ENCODE data around the gene MYMX. TPM values are rescaled to one million over a fixed set of nuclear protein-coding genes. Genes with fewer than 3 reads are reported as not detected.

The MYMX gene
- total RNA-seq, 1 donor from 2014 or later = not detected

GRCh38 chr6:44169886-44170570 is 46.7 kb upstream of the MYMX start:
- FAIRE-seq = no peak

GRCh38 chr6:44171899-44172546 is 44.7 kb upstream of the MYMX start:
- H3K9me3 ChIP-seq (ENCODE audit: insufficient read depth, low read depth, low read length) = no peaks in the 10 kb centered on the region
- H3K4me1 Mint-ChIP-seq (ENCODE audit: low read depth, unreplicated experiment) = no peaks in the 10 kb centered on the region
- H3K4me1 ChIP-seq (ENCODE audit: insufficient read depth, low read length) = peaks cover 4% of the 10 kb centered on the region
- no peak for DNase-seq (ENCODE audit: low read depth)
- no peaks in the 10 kb centered on the region for H3K79me2 ChIP-seq (ENCODE audit: insufficient read depth, low read length)
- TF ChIP-seq CTCF (IDR thresholded peaks at IDR 0.05; ENCODE audit: insufficient read depth, low read depth, low read length) (no peak), EZH2 (IDR thresholded peaks at IDR 0.05; ENCODE audit: insufficient read depth, low read length) (no peak)
- peaks cover 12% of the 10 kb centered on the region for H3K27me3 ChIP-seq (ENCODE audit: insufficient read depth, low read length)
- H3K36me3 ChIP-seq (ENCODE audit: insufficient read depth, low read length) = no peaks in the 10 kb centered on the region
- no peaks in the 10 kb centered on the region for H3K36me3 Mint-ChIP-seq (ENCODE audit: low read depth, unreplicated experiment)
- no peak overlapping the region for H3K27ac Mint-ChIP-seq (ENCODE audit: unreplicated experiment)
- peaks cover 21% of the 10 kb centered on the region for H3K27me3 Mint-ChIP-seq (ENCODE audit: low read depth, unreplicated experiment)
- H3K9me3 Mint-ChIP-seq (ENCODE audit: unreplicated experiment) = no peaks in the 10 kb centered on the region
- no peak overlapping the region for H3K4me2 ChIP-seq (ENCODE audit: low read length)
- H2AFZ ChIP-seq (ENCODE audit: low read depth, low read length) = no peak overlapping the region
- FAIRE-seq = no peak
- H4K20me1 ChIP-seq (ENCODE audit: insufficient read depth, low read length) = no peaks in the 10 kb centered on the region
- H3K4me3 ChIP-seq (ENCODE audit: insufficient read depth, low read depth, low read length) = no peak overlapping the region
- H3K27ac ChIP-seq (ENCODE audit: low read depth, low read length) = no peak overlapping the region
- H3K9ac ChIP-seq (ENCODE audit: low read length) = no peak overlapping the region
- no peak overlapping the region for H3K4me3 Mint-ChIP-seq (ENCODE audit: unreplicated experiment)

More at GRCh38 chr6:44169886-44170570, 46.7 kb upstream of the MYMX start:
- H3K9ac ChIP-seq (ENCODE audit: low read length) = no peak overlapping the region
- no peak for DNase-seq (ENCODE audit: low read depth)
- H3K4me2 ChIP-seq (ENCODE audit: low read length) = no peak overlapping the region
- H3K27me3 ChIP-seq (ENCODE audit: insufficient read depth, low read length) = peaks cover 16% of the 10 kb centered on the region
- no peak overlapping the region for H3K4me3 ChIP-seq (ENCODE audit: insufficient read depth, low read depth, low read length)
- H3K4me1 ChIP-seq (ENCODE audit: insufficient read depth, low read length) = no peaks in the 10 kb centered on the region
- H4K20me1 ChIP-seq (ENCODE audit: insufficient read depth, low read length) = no peaks in the 10 kb centered on the region
- Mint-ChIP-seq H3K4me3 (ENCODE audit: unreplicated experiment) (no peak overlapping the region), H3K27me3 (ENCODE audit: low read depth, unreplicated experiment) (peaks cover 29% of the 10 kb centered on the region), H3K4me1 (ENCODE audit: low read depth, unreplicated experiment) (peaks cover 8% of the 10 kb centered on the region), H3K36me3 (ENCODE audit: low read depth, unreplicated experiment) (no peaks in the 10 kb centered on the region), H3K9me3 (ENCODE audit: unreplicated experiment) (no peaks in the 10 kb centered on the region), H3K27ac (ENCODE audit: unreplicated experiment) (no peak overlapping the region)
- H3K27ac ChIP-seq (ENCODE audit: low read depth, low read length) = no peak overlapping the region
- no peak for TF ChIP-seq CTCF (IDR thresholded peaks at IDR 0.05; ENCODE audit: insufficient read depth, low read depth, low read length)
- TF ChIP-seq EZH2 (IDR thresholded peaks at IDR 0.05; ENCODE audit: insufficient read depth, low read length) = no peak
- no peaks in the 10 kb centered on the region for H3K36me3 ChIP-seq (ENCODE audit: insufficient read depth, low read length)
- no peaks in the 10 kb centered on the region for H3K79me2 ChIP-seq (ENCODE audit: insufficient read depth, low read length)
- no peak overlapping the region for H2AFZ ChIP-seq (ENCODE audit: low read depth, low read length)
- no peaks in the 10 kb centered on the region for H3K9me3 ChIP-seq (ENCODE audit: insufficient read depth, low read depth, low read length)
